ENCODE measurements around the gene AGMO.

Gene AGMO

DNA sequence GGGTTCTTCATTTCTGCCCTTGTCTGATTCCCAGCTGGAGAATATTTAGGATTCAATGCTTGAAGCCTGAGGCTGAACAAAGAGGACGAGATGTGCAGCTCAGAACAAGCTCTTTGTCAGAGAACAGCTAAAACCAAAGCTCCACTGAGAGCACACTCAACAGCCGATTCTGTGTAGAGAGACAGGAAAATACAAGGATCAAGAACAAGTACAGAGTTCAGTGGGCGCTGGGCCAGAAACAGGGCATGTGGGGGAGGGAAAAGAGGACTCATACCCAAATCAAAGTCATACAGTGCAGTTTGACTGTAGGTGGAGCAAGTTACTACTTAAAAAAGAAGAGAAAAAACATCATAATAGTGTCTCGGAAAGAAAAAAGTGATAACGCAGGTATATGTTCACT lies at the start of gene AGMO:
AGMO (minus strand) TSS at position 181 of the 400 bp plus-strand sequence.
- DNase-seq (ENCODE audit: low spot score): peak; percentile 28

- DNase-seq (ENCODE audit: low spot score): no peak
Measured at GRCh38 chr7:15610503-15610902, 48.7 kb upstream of the AGMO start.

DNA sequence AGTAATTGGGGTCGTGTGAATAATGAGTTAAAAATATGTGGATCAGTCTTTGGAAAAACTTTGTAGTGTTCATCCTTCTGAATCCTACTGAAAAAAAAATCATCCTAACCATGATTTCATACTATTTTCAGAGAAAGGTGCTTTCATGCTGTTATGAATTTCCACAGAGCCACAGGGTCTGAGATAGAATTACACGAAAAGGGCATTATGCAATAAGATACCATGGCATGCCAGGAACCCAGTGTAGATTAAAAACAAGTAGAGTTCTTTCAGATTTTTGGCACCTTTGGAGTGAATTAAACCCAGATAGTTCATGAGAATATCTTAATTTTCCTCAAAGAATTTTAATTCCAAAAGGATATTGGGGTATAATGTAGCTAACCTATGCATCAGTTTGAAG lies 47.5 kb upstream of the AGMO start:
- no peak for DNase-seq (ENCODE audit: low spot score)

DNA sequence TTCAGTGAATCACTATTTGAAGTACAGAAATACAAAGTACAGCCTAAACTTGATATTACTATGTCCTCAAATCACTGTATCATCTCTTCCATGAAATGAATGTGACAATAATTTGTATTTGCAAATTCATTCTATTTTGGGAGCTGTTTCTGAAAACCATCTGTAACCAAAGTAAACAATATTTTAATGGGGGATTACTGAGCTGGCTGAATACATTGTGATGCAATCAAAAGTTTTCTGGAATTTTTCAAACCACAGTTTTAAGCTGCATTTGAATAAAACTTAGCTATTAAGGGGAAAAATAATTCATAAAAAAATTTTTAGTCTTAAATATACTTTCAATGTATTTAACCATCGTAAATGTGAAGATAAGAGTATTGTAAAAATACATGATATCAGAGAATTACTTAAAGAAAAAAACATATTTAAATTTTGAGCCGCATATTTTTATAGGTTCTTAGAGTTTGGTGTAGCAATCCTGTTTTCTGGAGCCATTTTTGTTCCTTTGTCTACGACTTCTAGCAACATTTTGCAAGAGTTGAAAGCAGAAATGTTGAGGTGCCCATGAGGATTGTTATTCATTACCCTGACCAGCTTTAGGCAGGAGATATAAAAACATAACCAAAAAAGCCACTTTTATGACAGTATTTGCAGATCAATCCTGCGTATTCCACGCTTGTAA lies 45.9 kb upstream of the AGMO start:
- DNase-seq (ENCODE audit: low spot score): no peak

GRCh38 chr7:15606561-15606960 lies 44.7 kb upstream of the AGMO start:
- DNase-seq (ENCODE audit: low spot score): no peak

GRCh38 chr7:15604166-15604565 lies 42.4 kb upstream of the AGMO start:
- DNase-seq (ENCODE audit: low spot score): no peak

- no peak for DNase-seq (ENCODE audit: low spot score)
Measured at GRCh38 chr7:15603124-15603523, 41.3 kb upstream of the AGMO start.

DNA sequence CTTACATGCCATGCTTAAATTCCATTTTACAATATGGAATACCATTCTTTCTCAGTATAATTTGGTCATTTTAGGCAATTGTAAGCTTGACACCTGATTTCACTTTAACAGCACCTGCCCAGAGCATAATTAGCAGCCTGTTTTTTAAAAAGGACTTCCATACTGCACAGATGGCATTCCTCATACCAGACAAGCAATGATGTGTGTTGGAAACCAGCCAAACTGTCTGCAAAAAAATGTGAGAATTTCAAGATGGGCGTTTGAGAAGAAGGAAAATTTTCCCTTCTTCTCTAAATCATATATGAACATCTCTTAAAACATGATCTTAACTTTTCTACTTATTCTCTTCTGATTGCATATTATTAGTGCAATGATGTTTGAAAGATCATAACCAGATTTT lies 40.4 kb upstream of the AGMO start:
- DNase-seq (ENCODE audit: low spot score): no peak

DNA sequence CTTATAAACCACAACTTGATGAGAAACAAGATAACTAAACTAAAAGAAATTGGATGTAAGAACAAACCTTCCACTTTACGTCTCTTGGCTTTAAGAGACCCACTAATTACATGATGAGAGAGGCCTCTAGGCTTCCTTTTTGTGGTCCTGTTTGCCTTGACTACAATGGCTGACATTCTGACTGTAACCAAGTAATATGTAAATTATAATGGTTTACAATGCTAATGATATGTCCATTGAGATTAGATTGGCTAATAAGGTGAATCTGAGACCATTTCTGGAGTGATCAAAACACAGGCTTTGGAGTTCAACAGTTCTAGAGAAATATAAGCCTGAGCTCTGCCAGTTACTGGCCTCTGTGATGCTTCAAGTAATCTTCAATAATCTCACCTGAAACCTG lies 39.4 kb upstream of the AGMO start:
- DNase-seq (ENCODE audit: low spot score): no peak

GRCh38 chr7:15600298-15600697 lies 38.5 kb upstream of the AGMO start:
- DNase-seq (ENCODE audit: low spot score): no peak

DNA sequence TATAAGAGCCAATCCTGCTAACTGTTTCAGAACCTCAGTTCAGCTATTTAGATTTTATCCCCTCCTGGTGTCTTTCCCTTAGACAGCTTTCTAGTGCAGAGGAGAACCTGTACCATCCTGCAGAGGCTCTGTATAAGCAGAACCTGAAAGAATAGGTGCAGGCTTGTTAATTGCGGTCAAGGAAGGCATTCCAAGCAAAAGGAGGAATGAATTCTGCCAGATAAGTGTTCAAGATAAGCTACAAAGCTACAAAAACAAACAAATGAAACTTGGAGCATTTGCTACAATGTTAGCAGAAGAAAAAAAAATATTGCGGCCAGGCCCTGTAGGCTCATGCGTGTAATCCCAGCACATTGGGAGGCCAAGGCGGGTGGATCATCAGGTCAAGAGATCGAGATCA lies 32.6 kb upstream of the AGMO start:
- no peak for DNase-seq (ENCODE audit: low spot score)

DNA sequence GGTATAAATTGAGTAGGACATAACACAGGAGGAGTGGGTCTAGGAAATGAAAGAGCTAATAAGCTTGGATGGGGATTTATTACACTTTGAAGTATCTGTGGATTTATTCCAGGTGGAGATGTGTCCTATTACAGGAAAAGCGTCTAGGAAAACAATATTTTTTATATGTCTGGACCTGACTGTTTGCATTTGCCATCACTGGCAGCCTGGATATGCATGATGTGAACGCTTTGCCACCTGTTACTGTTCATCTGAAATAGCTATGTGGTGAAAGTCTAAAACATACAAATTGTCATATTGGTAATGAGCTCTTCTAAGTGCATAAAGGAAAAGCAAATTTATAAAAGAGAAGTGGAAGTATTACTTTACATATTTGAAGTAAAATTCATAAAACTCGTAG lies 31.6 kb upstream of the AGMO start:
- DNase-seq (ENCODE audit: low spot score): no peak

DNA sequence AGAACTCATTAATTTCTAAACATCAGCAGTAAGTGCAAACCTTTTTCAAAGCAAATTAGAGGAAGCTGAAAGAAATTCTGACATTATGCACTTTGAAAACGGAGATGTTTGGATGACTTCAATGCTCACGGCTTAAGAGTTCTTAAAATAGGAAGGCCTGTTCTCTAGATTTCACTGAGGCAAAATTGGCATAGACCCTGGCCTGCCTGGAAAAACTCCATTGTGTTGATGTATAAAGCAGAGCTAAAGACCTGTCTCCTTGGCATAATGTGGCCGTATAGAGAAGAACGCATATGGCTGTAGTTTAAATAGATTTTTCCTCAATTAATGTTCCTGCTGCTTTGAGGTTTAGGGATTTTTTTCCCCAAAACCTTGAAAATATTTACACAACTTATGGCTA lies 24.5 kb upstream of the AGMO start:
- DNase-seq (ENCODE audit: low spot score): no peak

DNA sequence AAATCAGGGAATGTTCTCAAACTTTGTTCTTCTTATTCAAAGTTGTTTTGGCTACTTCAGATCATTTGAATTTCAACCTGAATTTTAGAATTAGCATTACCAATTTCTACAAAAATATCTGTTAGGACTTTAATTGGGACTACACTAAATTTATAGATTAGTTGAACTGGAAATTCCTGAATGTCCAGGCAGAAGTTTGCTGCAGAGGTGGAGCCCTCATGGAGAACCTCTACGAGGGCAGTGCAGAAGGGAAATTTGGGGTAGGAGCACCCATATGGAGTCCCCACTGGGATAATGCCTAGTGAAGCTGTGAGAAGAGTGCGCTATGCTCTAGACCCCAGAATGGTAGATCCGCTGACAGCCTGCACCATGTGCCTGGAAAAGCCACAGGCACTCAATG lies 22.8 kb upstream of the AGMO start:
- no peak for DNase-seq (ENCODE audit: low spot score)

DNA sequence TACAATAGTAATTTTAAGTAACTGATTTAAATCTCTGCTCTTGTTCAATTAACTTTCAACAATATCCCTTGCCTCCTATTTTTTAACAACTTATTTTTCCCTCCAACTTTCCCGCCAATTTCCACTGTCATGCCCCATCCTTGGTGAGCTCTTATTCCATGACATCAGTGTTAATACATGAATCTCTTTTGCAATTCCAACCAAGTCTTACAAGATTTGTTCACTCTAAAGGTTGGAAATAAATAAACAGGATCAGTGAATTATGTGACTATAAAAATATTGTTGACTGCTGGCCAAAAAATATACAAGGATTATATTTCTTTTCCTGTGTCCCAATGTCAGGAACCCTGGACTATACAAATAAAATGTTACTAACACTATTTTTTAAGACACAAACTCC lies 21.0 kb upstream of the AGMO start:
- DNase-seq (ENCODE audit: low spot score): no peak

DNA sequence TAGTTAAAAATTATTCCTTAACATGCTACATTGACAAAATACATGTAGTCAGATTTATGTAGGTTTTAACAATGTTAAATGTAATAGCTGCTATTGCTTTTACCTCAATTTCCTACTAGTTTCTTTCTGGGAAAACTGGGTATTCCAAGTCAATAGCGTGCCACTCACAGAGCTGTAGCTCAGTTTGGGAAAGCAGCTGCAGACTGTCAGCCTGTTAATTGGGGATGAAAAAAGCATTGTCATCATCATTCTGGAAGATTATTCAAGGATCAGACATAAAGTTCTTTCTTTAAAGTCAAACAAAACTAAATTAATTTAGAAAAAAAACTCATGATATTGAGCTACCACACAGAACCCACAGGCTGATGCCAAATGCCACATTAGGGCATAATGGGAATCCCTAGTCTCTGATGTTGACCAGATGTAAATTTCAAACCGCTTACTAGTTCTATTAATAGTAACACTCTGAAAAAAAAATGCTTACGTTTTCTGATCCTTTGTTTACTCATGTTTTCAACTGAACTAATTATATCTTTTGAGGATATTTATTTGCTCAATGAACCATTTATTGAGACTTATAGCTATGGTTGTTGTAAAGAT lies 19.6 kb upstream of the AGMO start:
- DNase-seq (ENCODE audit: low spot score): no peak

GRCh38 chr7:15580604-15581351 lies 19.0 kb upstream of the AGMO start:
- no peak for DNase-seq (ENCODE audit: low spot score)

DNA sequence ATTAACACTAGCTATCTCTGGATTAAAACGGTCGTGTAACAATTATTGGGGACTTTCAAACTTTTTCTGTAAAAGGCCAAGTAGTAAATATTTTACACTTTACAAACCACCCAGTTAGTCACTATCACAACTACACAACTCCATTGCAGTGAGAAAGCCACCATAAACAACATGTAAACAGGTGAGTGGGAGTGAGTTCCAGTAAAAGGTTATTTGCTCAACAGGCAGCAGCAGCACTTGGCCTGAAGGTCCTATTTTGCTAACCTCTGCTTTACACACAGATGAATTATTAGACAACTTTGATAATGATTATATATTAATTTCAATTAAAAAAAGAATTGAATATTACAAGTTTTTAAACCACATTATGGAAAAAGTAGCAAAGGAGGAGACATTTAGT lies 15.8 kb upstream of the AGMO start:
- DNase-seq (ENCODE audit: low spot score): no peak

- no peak for DNase-seq (ENCODE audit: low spot score)
Measured at GRCh38 chr7:15571301-15571878, 9.6 kb upstream of the AGMO start.

DNA sequence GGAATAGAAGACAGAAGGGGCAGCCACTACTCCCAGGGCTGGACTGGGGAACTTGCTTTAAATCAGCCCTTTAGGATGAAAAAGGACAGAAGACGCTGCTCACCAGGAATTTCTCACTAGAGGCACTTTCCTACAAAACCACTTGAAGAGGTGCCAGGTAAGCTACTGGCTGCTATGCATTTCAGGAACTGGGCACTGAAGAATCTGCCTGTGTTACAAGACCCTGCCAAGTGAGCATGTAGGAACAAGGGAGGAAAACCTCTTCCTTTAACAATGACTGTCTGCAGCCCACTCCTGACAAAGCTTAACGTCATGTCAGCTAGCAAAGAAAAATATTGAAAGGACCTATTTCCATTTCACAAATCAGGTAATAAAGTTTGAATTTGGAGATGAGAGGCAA lies 5.8 kb upstream of the AGMO start:
- DNase-seq (ENCODE audit: low spot score): no peak

DNA sequence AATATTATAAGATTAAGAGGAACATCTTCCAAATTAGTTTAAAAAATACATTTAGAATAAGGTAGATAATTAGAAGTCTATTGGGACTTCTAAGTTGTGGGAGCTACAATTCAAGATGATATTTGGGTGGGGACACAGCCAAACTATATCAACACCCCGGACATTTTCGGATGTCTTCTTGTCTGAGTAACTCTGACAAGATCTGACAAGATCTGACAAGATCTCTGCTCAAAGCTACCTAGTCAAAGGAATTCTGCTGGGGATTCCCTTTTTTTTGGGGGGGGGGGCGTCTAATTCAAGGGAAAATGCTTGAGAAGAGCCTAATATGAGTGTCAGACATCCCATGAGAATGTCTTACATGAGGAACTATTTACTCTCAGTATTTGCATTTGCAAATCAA lies 5.2 kb upstream of the AGMO start:
- no peak for DNase-seq (ENCODE audit: low spot score)

DNA sequence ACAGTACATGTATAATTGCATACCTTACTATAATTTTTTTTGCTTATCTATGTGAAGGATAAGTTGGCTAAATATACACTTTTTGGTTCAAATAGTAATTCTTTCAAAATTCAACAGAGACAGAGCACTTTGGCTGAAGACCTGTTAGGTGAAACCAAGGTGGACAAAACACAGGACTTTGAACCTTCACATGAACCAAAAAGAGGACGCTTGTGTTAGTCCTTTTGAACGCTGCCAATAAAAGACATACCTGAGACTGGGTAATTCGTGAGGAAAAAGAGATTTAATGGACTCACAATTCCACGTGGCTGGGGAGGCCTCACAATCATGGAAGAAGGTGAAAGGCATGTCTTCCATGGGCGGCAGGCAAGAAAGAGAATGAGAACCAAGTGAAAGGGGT lies 4.7 kb upstream of the AGMO start:
- no peak for DNase-seq (ENCODE audit: low spot score)

- no peak for DNase-seq (ENCODE audit: low spot score)
Measured at GRCh38 chr7:15560968-15561367, 847 bp downstream of the AGMO start.

Measured in HuH-7.5 (cell line).